HL-60 (cell line): Measurements from ENCODE around the gene USP44.

Experiments
- DNase-seq, 2 experiments: peaks; one replicate each; pipeline ENCODE4 v3.0.0-alpha.2; 2010 to 2020; ENCODE audit warnings: low read depth in 1 of 2, low spot score in 1 of 2
- H3K27ac ChIP-seq: fragments of 250-450 bp; sonication (Bioruptor Pico); replicated peaks from 2 replicates; pipeline ENCODE4 v1.5.1; 2020; ENCODE audit warnings: mild to moderate bottlenecking, moderate library complexity
- H3K27me3 ChIP-seq: fragments of 250-450 bp; sonication (Bioruptor Pico); 2 replicates; pipeline ENCODE4 v1.5.1; 2021; ENCODE audit warnings: mild to moderate bottlenecking, moderate library complexity; ENCODE audit not compliant: insufficient read depth, poor library complexity, severe bottlenecking
- H3K4me3 ChIP-seq: replicated peaks from 2 replicates; pipeline ENCODE4 v1.5.1; 2011; ENCODE audit warnings: mild to moderate bottlenecking, control low read depth, low read length; ENCODE audit not compliant: insufficient read depth
- CTCF ChIP-seq: IDR thresholded peaks from one replicate; pipeline ENCODE4 v1.5.1; 2011; ENCODE audit warnings: low read length, control low read depth, inconsistent platforms; ENCODE audit not compliant: insufficient read depth
- GABPA ChIP-seq: IDR thresholded peaks from 2 replicates; pipeline ENCODE4 v1.6.1; 2012; ENCODE audit warnings: low read depth
- POLR2AphosphoS5 ChIP-seq: IDR thresholded peaks from 2 replicates; pipeline ENCODE4 v1.6.1; 2012; ENCODE audit warnings: low read depth
- REST ChIP-seq: IDR thresholded peaks from 2 replicates; pipeline ENCODE4 v1.6.1; 2012; ENCODE audit warnings: low read depth; ENCODE audit not compliant: insufficient replicate concordance
- SPI1 ChIP-seq: IDR thresholded peaks from 2 replicates; pipeline ENCODE4 v1.6.1; 2012; ENCODE audit warnings: low read depth, mild to moderate bottlenecking, borderline replicate concordance

The USP44 gene

GRCh38 chr12:95516757-95517156 is 34.5 kb downstream of the USP44 start:
- H3K4me3 ChIP-seq, result no peak overlapping the region
- H3K27me3 ChIP-seq, result no peaks in the 10 kb centered on the region
- no peak for DNase-seq
- TF ChIP-seq CTCF, result no peak
- TF ChIP-seq GABPA, result no peak
- no peak for TF ChIP-seq SPI1
- no peak for TF ChIP-seq REST
- no peak for TF ChIP-seq POLR2AphosphoS5
- H3K27ac ChIP-seq, result no peak overlapping the region

- H3K27ac ChIP-seq, result no peak overlapping the region
- H3K4me3 ChIP-seq, result no peak overlapping the region
- DNase-seq, result no peak
- H3K27me3 ChIP-seq, result no peaks in the 10 kb centered on the region
- TF ChIP-seq GABPA, result no peak
These were observed 36.1 kb downstream of the USP44 start for GRCh38 chr12:95515197-95515596.

GRCh38 chr12:95513599-95513998 is 37.7 kb downstream of the USP44 start:
- H3K4me3 ChIP-seq, result no peak overlapping the region
- no peak overlapping the region for H3K27ac ChIP-seq
- no peak for DNase-seq
- no peaks in the 10 kb centered on the region for H3K27me3 ChIP-seq
- TF ChIP-seq GABPA, result no peak
- no peak for TF ChIP-seq REST
- TF ChIP-seq CTCF, result no peak
- no peak for TF ChIP-seq SPI1
- TF ChIP-seq POLR2AphosphoS5, result no peak

GRCh38 chr12:95511977-95512376 is 39.3 kb downstream of the USP44 start:
- no peak overlapping the region for H3K27ac ChIP-seq
- DNase-seq, result no peak
- no peaks in the 10 kb centered on the region for H3K27me3 ChIP-seq
- TF ChIP-seq POLR2AphosphoS5 (no peak), SPI1 (no peak), GABPA (no peak), CTCF (no peak), REST (no peak)
- no peak overlapping the region for H3K4me3 ChIP-seq
